Endodermal cell (in vitro differentiated cells): Measurements from ENCODE around the gene NRM. TPM values are rescaled to one million over a fixed set of nuclear protein-coding genes. Genes with fewer than 3 reads are reported as not detected.

Experiments used
- DNase-seq: peaks from one replicate; pipeline ENCODE4 v3.0.0-alpha.2; 2017
- H3K27ac ChIP-seq: 2 replicates; pipeline ENCODE4 v1.5.1; 2013; ENCODE audit warnings: mild to moderate bottlenecking, low read depth, low read length, moderate library complexity
- H3K27me3 ChIP-seq: 2 replicates; pipeline ENCODE4 v1.6.1; 2013; ENCODE audit warnings: mild to moderate bottlenecking, low read length, moderate library complexity; ENCODE audit not compliant: insufficient read depth, control insufficient read depth, poor library complexity, severe bottlenecking
- H3K36me3 ChIP-seq: 2 replicates; pipeline ENCODE4 v1.7.0; 2013; ENCODE audit warnings: mild to moderate bottlenecking, low read length, moderate library complexity; ENCODE audit not compliant: control insufficient read depth, insufficient read depth
- H3K4me1 ChIP-seq: one replicate; pipeline ENCODE4 v1.7.0; 2013; ENCODE audit warnings: low read length; ENCODE audit not compliant: control insufficient read depth, insufficient read depth
- H3K4me3 ChIP-seq: 2 replicates; pipeline ENCODE4 v1.5.1; 2013; ENCODE audit warnings: mild to moderate bottlenecking, low read length, moderate library complexity
- H3K9ac ChIP-seq: 2 replicates; pipeline ENCODE4 v1.6.1; 2013; ENCODE audit warnings: mild to moderate bottlenecking, low read length, moderate library complexity; ENCODE audit not compliant: poor library complexity, severe bottlenecking; ENCODE audit errors: extremely low read depth
- H3K9me3 ChIP-seq: 2 replicates; pipeline ENCODE4 v1.6.1; 2013; ENCODE audit warnings: mild to moderate bottlenecking, low read length, moderate library complexity; ENCODE audit not compliant: control insufficient read depth
- H3K27ac Mint-ChIP-seq: 2 replicates; pipeline ENCODE4 v1.8.0; 2020; ENCODE audit warnings: mixed read lengths
- H3K27me3 Mint-ChIP-seq: 2 replicates; pipeline ENCODE4 v1.8.0; 2021; ENCODE audit warnings: mild to moderate bottlenecking, mixed read lengths; ENCODE audit not compliant: insufficient read depth
- H3K36me3 Mint-ChIP-seq: 2 replicates; pipeline ENCODE4 v1.8.0; 2020; ENCODE audit warnings: low read depth, mixed read lengths
- H3K4me1 Mint-ChIP-seq: 2 replicates; pipeline ENCODE4 v1.8.0; 2020; ENCODE audit warnings: mixed read lengths
- H3K4me3 Mint-ChIP-seq: 2 replicates; pipeline ENCODE4 v1.8.0; 2020; ENCODE audit warnings: mild to moderate bottlenecking, moderate library complexity, mixed read lengths
- H3K9me3 Mint-ChIP-seq: 2 replicates; pipeline ENCODE4 v1.8.0; 2020; ENCODE audit warnings: mild to moderate bottlenecking, mixed read lengths
- WGBS, 2 experiments: methylation state at CpG; one replicate each; pipeline versions ENCODE4 v1.1.5 to v1.1.7; 2013; ENCODE audit warnings: missing lambda C conversion rate in 2 of 2, mixed read lengths in 1 of 2; ENCODE audit not compliant: insufficient coverage in 1 of 2, insufficient read length in 1 of 2; 5-methylcytosine and 5-hydroxymethylcytosine counted together
- total RNA-seq, 2 donors: library from RNA; stranded (reverse); fragmentation: NEBNext Ultra II Directional in 1 of 2; extraction: Animal tissue kit (Norgen Biotek cat#: 25700) in 1 of 2; gene quantifications; 2 replicates in 1 of 2; 3 replicates in 1 of 2; pipeline ENCODE4 v1.2.1, GENCODE V29; 2021
- TF ChIP-seq, protein P1 (sequence below): fragments of 200-600 bp; sonication (generic); conservative IDR thresholded peaks from 2 replicates; pipeline ENCODE4 v1.5.0; 2021; ENCODE audit warnings: antibody characterized with exemption, mild to moderate bottlenecking

The NRM gene
- total RNA-seq, 2 donors from 2014 or later: 37.1 TPM

GRCh38 chr6:30640481-30640880, 50.3 kb downstream of the NRM start:
- no peak for DNase-seq
- Mint-ChIP-seq H3K4me3 (no peak overlapping the region), H3K4me1 (no peaks in the 10 kb centered on the region), H3K9me3 (no peaks in the 10 kb centered on the region), H3K27me3 (no peaks in the 10 kb centered on the region), H3K36me3 (peaks cover 65% of the 10 kb centered on the region), H3K27ac (no peak overlapping the region)
- Histone ChIP-seq H3K4me3 (no peak overlapping the region), H3K27ac (no peak overlapping the region), H3K36me3 (peaks cover 73% of the 10 kb centered on the region), H3K9me3 (no peaks in the 10 kb centered on the region), H3K4me1 (no peaks in the 10 kb centered on the region), H3K27me3 (no peaks in the 10 kb centered on the region), H3K9ac (no peak overlapping the region)
- 95 to 97% methylated on average over 4 to 10 of the region's 10 CpGs for WGBS, 2 experiments
- TF ChIP-seq, protein P1, sequence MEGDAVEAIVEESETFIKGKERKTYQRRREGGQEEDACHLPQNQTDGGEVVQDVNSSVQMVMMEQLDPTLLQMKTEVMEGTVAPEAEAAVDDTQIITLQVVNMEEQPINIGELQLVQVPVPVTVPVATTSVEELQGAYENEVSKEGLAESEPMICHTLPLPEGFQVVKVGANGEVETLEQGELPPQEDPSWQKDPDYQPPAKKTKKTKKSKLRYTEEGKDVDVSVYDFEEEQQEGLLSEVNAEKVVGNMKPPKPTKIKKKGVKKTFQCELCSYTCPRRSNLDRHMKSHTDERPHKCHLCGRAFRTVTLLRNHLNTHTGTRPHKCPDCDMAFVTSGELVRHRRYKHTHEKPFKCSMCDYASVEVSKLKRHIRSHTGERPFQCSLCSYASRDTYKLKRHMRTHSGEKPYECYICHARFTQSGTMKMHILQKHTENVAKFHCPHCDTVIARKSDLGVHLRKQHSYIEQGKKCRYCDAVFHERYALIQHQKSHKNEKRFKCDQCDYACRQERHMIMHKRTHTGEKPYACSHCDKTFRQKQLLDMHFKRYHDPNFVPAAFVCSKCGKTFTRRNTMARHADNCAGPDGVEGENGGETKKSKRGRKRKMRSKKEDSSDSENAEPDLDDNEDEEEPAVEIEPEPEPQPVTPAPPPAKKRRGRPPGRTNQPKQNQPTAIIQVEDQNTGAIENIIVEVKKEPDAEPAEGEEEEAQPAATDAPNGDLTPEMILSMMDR: no peak

Other genes with a start within 250 kb of the NRM start
- 10 to 100 TPM; 31.7 to 38.4 TPM for gene HLA-E, start 201.5 kb downstream of the NRM start, total RNA-seq
- 10 to 100 TPM; 82.1 to 93.5 TPM for gene GNL1, start 134.5 kb downstream of the NRM start, total RNA-seq
- 10 to 100 TPM; 10.9 to 12.0 TPM for gene PRR3, start 133.7 kb downstream of the NRM start, total RNA-seq
- 10 to 100 TPM; 84.9 to 89.3 TPM for gene ABCF1, start 119.5 kb downstream of the NRM start, total RNA-seq
- 100 to 1,000 TPM; 122 to 126 TPM for gene PPP1R10, start 73.7 kb downstream of the NRM start, total RNA-seq
- gene MRPS18B, start 73.1 kb downstream of the NRM start, total RNA-seq: 10 to 100 TPM; 37.6 to 39.7 TPM
- 10 to 100 TPM; 31.6 to 38.0 TPM for gene ATAT1, start 64.1 kb downstream of the NRM start, total RNA-seq
- gene C6orf136, start 43.9 kb downstream of the NRM start, total RNA-seq: 10 to 100 TPM; 17.9 to 24.3 TPM
- 10 to 100 TPM; 33.5 to 33.9 TPM for gene DHX16, start 18.0 kb downstream of the NRM start, total RNA-seq
- gene PPP1R18, start 4.3 kb downstream of the NRM start, total RNA-seq: 10 to 100 TPM; 27.6 to 31.4 TPM
- gene MDC1, start 26.3 kb upstream of the NRM start, total RNA-seq: 10 to 100 TPM; 79.0 to 95.1 TPM
- gene TUBB, start 29.4 kb upstream of the NRM start, total RNA-seq: 1,000 to 10,000 TPM; 1,504 to 1,815 TPM
- 100 to 1,000 TPM; 121 to 141 TPM for gene FLOT1, start 51.7 kb upstream of the NRM start, total RNA-seq
- gene IER3, start 53.6 kb upstream of the NRM start, total RNA-seq: 100 to 1,000 TPM; 102 to 136 TPM
- gene DDR1, start 193.5 kb upstream of the NRM start, total RNA-seq: 100 to 1,000 TPM; 140 to 151 TPM
- 10 to 100 TPM; 60.0 to 67.9 TPM for gene GTF2H4, start 217.2 kb upstream of the NRM start, total RNA-seq
- 10 to 100 TPM; 39.4 to 52.5 TPM for gene VARS2, start 223.3 kb upstream of the NRM start, total RNA-seq
- gene SFTA2, start 241.2 kb upstream of the NRM start, total RNA-seq: not detected
- under 1 TPM; 0.18 TPM for gene MUCL3, start 250.0 kb upstream of the NRM start, total RNA-seq